HepG2 (cell line): ENCODE measurements around the gene CLIC1. TPM values are rescaled to one million over a fixed set of nuclear protein-coding genes. Genes with fewer than 3 reads are reported as not detected.
A peak's percentile ranks its signal among the peaks of the same experiment; 100 is the strongest.

Experiments used
- ASH2L ChIP-seq: fragments of 300-600, 200-600 bp; sonication (generic); IDR thresholded peaks from 2 replicates; pipeline ENCODE4 v1.7.0; 2017; ENCODE audit warnings: low read depth, mild to moderate bottlenecking, moderate library complexity, mixed read lengths, low read length; ENCODE audit not compliant: insufficient read length
- ATAD3A ChIP-seq: sonication (generic); formaldehyde crosslinking; IDR thresholded peaks from 2 replicates; pipeline ENCODE4 v1.4.0; 2020; ENCODE audit warnings: missing genetic modification reagents
- CHD4 ChIP-seq: fragments of 200-600 bp; sonication (generic); IDR thresholded peaks from 2 replicates; pipeline ENCODE4 v1.7.0; 2017; ENCODE audit warnings: mild to moderate bottlenecking, low read length, borderline replicate concordance
- FOSL1 ChIP-seq: sonication (generic); formaldehyde crosslinking; IDR thresholded peaks from 2 replicates; pipeline ENCODE4 v1.9.0; 2021; ENCODE audit warnings: missing genetic modification reagents, borderline replicate concordance
- GATAD1 ChIP-seq: IDR thresholded peaks from 2 replicates; pipeline ENCODE4 v1.6.1; 2016; ENCODE audit warnings: missing genetic modification reagents, missing compliant biosample characterization
- GTF2F1 ChIP-seq: fragments of 150-350 bp; IDR thresholded peaks from 2 replicates; pipeline ENCODE4 v1.6.1; 2014; ENCODE audit warnings: low read length
- KAT2B ChIP-seq: fragments of 150-350 bp; IDR thresholded peaks from 2 replicates; pipeline ENCODE4 v1.6.1; 2014; ENCODE audit warnings: low read depth, low read length, borderline replicate concordance
- RARA ChIP-seq: IDR thresholded peaks from 2 replicates; pipeline ENCODE4 v1.6.1; 2016; ENCODE audit warnings: missing genetic modification reagents, missing compliant biosample characterization
- REL ChIP-seq: sonication (generic); formaldehyde crosslinking; conservative IDR thresholded peaks from 2 replicates; pipeline ENCODE4 v1.8.0; 2022; ENCODE audit warnings: mild to moderate bottlenecking, missing genetic modification reagents, moderate library complexity
- SIN3A ChIP-seq: IDR thresholded peaks from 2 replicates; pipeline ENCODE4 v1.6.1; 2011; ENCODE audit warnings: low read depth, mild to moderate bottlenecking, control low read depth, low read length, borderline replicate concordance
- SNAI1 ChIP-seq: sonication (generic); formaldehyde crosslinking; IDR thresholded peaks from 2 replicates; pipeline ENCODE4 v1.5.0; 2020; ENCODE audit warnings: mild to moderate bottlenecking, missing genetic modification reagents, borderline replicate concordance
- SRSF9 ChIP-seq: fragments of 200-400 bp; formaldehyde crosslinking; IDR thresholded peaks from 2 replicates; pipeline ENCODE4 v1.6.1; 2018; ENCODE audit warnings: borderline replicate concordance, mild to moderate bottlenecking, low read depth, low read length; ENCODE audit not compliant: insufficient read depth, poor library complexity, severe bottlenecking
- TEAD3 ChIP-seq: optimal IDR thresholded peaks from 2 replicates; pipeline ENCODE3; 2016; ENCODE audit warnings: borderline replicate concordance
- ZNF841 ChIP-seq: sonication (generic); formaldehyde crosslinking; IDR thresholded peaks from 2 replicates; pipeline ENCODE4 v1.8.1; 2023; ENCODE audit warnings: missing genetic modification reagents, borderline replicate concordance
- polyA plus RNA-seq, 8 experiments: library from polyadenylated mRNA; depleted of rRNA in 3 of 8; stranded (reverse) in 7 of 8; unstranded in 1 of 8; fragments of >200 nt; fragmentation: Illumina TruSeq in 4 of 8; extraction: Trizol in 4 of 8; gene quantifications; 2 replicates each; pipeline versions ENCODE4 v1.2.1 to v1.2.3, GENCODE V29; 2011 to 2016; ENCODE audit warnings: low read depth in 4 of 8, missing spikeins in 1 of 8, mixed read lengths in 1 of 8; ENCODE audit not compliant: insufficient read depth in 1 of 8
- total RNA-seq, 5 experiments: library from RNA; depleted of rRNA; stranded (reverse); fragments of >200 nt; fragmentation: Illumina TruSeq; extraction: Trizol; gene quantifications; 2 replicates each; pipeline ENCODE4 v1.2.3, GENCODE V29; 2016; ENCODE audit warnings: low read depth in 1 of 5
- TF ChIP-seq, protein P1 (sequence below): sonication (generic); formaldehyde crosslinking; IDR thresholded peaks from 2 replicates; pipeline ENCODE4 v1.8.1; 2023; ENCODE audit warnings: mild to moderate bottlenecking, missing genetic modification reagents, borderline replicate concordance
- TF ChIP-seq, protein P2 (sequence below), 2 experiments: sonication (generic) in 1 of 2; formaldehyde crosslinking in 1 of 2; IDR thresholded peaks; 2 replicates each; pipeline versions ENCODE4 v1.6.1 to v1.9.0; 2014 to 2022; ENCODE audit warnings: antibody characterized with exemption in 1 of 2, borderline replicate concordance in 1 of 2, inconsistent platforms in 1 of 2, low read depth in 1 of 2, missing genetic modification reagents in 1 of 2
- TF ChIP-seq, protein P3 (sequence below): sonication (generic); formaldehyde crosslinking; IDR thresholded peaks from 2 replicates; pipeline ENCODE4 v1.4.0; 2020; ENCODE audit warnings: missing genetic modification reagents
- TF ChIP-seq, protein P4 (sequence below): sonication (generic); IDR thresholded peaks from 2 replicates; pipeline ENCODE4 v1.6.1; 2016; ENCODE audit warnings: low read depth, borderline replicate concordance
- TF ChIP-seq, protein P5 (sequence below): sonication (generic); formaldehyde crosslinking; IDR thresholded peaks from 2 replicates; pipeline ENCODE4 v1.5.1; 2020; ENCODE audit warnings: missing genetic modification reagents, mild to moderate bottlenecking, borderline replicate concordance

The CLIC1 gene
- total and polyA plus RNA-seq, 2 of the 13 experiments (the other 11 are each of a cell fraction or from before 2014, with no cell fraction given) = 602 to 891 TPM

DNA sequence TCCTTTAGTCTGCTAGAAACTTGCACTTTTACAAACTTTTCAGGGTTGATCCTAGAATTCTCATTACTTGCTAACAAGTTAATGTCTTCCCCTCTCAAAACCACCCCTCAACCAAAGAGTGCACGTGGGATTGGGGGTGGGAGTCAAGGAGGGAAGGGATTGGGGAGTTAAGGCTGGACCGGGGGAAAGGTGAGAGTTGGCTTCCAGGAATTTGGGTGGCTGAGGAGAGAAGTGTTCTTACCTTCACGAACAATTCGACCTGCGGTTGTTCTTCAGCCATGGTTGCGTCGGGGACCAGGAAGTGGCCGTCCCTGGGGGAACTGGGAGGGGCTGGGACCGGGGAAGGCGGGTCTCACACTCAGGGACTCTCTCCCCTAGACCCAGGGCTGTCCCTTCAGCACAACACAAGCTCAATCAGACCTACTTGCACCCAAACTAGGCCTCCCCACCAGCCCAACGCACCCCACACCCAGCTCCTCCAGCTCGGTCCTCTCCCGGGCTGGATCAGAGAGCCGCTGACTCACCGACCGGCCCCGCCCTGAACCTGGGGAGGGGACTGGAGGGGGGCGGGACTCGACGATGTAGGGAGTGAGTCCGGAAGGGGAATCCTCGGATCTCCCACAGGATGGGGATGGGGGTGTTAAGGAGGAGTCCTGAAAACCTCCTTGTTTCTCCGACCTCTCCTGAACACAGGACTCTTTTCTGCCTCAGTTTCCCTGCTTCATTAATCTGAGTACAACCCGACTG, at the start of gene CLIC1 (continued):
- TF ChIP-seq ASH2L = peak; percentile 14
- 0 out of 2 replicates have a peak, but pooled peaks have one; percentile 20 for TF ChIP-seq GATAD1
- no peak for TF ChIP-seq SRSF9
- TF ChIP-seq ATAD3A (CRISPR knock-in tag) = no peak
- TF ChIP-seq, protein P1, sequence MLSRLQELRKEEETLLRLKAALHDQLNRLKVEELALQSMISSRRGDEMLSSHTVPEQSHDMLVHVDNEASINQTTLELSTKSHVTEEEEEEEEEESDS (CRISPR knock-in tag) = 0 out of 2 replicates have a peak, but pooled peaks have one; percentile 16
- TF ChIP-seq, protein P2, sequence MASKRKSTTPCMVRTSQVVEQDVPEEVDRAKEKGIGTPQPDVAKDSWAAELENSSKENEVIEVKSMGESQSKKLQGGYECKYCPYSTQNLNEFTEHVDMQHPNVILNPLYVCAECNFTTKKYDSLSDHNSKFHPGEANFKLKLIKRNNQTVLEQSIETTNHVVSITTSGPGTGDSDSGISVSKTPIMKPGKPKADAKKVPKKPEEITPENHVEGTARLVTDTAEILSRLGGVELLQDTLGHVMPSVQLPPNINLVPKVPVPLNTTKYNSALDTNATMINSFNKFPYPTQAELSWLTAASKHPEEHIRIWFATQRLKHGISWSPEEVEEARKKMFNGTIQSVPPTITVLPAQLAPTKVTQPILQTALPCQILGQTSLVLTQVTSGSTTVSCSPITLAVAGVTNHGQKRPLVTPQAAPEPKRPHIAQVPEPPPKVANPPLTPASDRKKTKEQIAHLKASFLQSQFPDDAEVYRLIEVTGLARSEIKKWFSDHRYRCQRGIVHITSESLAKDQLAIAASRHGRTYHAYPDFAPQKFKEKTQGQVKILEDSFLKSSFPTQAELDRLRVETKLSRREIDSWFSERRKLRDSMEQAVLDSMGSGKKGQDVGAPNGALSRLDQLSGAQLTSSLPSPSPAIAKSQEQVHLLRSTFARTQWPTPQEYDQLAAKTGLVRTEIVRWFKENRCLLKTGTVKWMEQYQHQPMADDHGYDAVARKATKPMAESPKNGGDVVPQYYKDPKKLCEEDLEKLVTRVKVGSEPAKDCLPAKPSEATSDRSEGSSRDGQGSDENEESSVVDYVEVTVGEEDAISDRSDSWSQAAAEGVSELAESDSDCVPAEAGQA (IDR thresholded peaks at IDR 0.05; ENCODE audit: low read depth) = peak; percentile 49; the same call in 1 of the 2 replicates
- TF ChIP-seq, protein P2 (CRISPR knock-in tag; IDR thresholded peaks at IDR 0.05; ENCODE audit: borderline replicate concordance) = no peak
- peak; percentile 68 for TF ChIP-seq RARA (CRISPR knock-in tag)
- TF ChIP-seq KAT2B = no peak
- TF ChIP-seq SIN3A = peak; percentile 87; the same call in 1 of the 2 replicates
- TF ChIP-seq, protein P3, sequence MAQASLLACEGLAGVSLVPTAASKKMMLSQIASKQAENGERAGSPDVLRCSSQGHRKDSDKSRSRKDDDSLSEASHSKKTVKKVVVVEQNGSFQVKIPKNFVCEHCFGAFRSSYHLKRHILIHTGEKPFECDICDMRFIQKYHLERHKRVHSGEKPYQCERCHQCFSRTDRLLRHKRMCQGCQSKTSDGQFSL = no peak; the same call in 1 of the 2 replicates
- TF ChIP-seq GTF2F1 = peak; percentile 80; the same call in 1 of the 2 replicates
- no peak for TF ChIP-seq SNAI1 (CRISPR knock-in tag)
- peak; percentile 84; the same call in 1 of the 2 replicates for TF ChIP-seq FOSL1 (CRISPR knock-in tag)
- TF ChIP-seq, protein P4, sequence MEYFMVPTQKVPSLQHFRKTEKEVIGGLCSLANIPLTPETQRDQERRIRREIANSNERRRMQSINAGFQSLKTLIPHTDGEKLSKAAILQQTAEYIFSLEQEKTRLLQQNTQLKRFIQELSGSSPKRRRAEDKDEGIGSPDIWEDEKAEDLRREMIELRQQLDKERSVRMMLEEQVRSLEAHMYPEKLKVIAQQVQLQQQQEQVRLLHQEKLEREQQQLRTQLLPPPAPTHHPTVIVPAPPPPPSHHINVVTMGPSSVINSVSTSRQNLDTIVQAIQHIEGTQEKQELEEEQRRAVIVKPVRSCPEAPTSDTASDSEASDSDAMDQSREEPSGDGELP = peak; percentile 37; the same call in 1 of the 2 replicates
- TF ChIP-seq CHD4 = no peak
- TF ChIP-seq TEAD3 (CRISPR knock-in tag) = peak; percentile 63
- peak; percentile 79; the same call in 1 of the 2 replicates for TF ChIP-seq REL (CRISPR knock-in tag)
- TF ChIP-seq ZNF841 (CRISPR knock-in tag) = no peak; the same call in 1 of the 2 replicates
- TF ChIP-seq, protein P5, sequence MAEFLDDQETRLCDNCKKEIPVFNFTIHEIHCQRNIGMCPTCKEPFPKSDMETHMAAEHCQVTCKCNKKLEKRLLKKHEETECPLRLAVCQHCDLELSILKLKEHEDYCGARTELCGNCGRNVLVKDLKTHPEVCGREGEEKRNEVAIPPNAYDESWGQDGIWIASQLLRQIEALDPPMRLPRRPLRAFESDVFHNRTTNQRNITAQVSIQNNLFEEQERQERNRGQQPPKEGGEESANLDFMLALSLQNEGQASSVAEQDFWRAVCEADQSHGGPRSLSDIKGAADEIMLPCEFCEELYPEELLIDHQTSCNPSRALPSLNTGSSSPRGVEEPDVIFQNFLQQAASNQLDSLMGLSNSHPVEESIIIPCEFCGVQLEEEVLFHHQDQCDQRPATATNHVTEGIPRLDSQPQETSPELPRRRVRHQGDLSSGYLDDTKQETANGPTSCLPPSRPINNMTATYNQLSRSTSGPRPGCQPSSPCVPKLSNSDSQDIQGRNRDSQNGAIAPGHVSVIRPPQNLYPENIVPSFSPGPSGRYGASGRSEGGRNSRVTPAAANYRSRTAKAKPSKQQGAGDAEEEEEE (CRISPR knock-in tag) = no peak
